NCI-H345 treated with DMSO at 0.1 percent for 48 hours (cell line): Measurements from ENCODE around the gene ACTR6.

Experiments
- DNase-seq: peaks from one replicate; lab custom pipeline; 2025; ENCODE audit not compliant: unreplicated experiment; lab: John Stamatoyannopoulos, UW

The ACTR6 gene

GRCh38 chr12:100265732-100266584 lies 65.3 kb downstream of the ACTR6 start:
- no peak for DNase-seq

GRCh38 chr12:100266585-100266834 lies 65.9 kb downstream of the ACTR6 start:
- no peak for DNase-seq

- DNase-seq = peak; percentile 91
These were observed 66.4 kb downstream of the ACTR6 start, which contains the start of the genes DEPDC4 and SCYL2 for GRCh38 chr12:100266835-100267602. Gene DEPDC4 (minus strand): TSS chr12:100267079. CDS start chr12:100267076, 3 bp downstream. Gene SCYL2 (plus strand): TSS chr12:100267177. CDS start chr12:100282971, 15,794 bp downstream.

- DNase-seq = no peak
These were observed 67.1 kb downstream of the ACTR6 start for GRCh38 chr12:100267603-100268281.

GRCh38 chr12:100268835-100269564 lies 68.4 kb downstream of the ACTR6 start:
- DNase-seq = no peak

GRCh38 chr12:100273782-100274181 lies 73.2 kb downstream of the ACTR6 start:
- DNase-seq = no peak
